K562 (cell line): ENCODE results near the gene CRADD.

Source experiments
- CREB1 ChIP-seq, 2 experiments: sonication (generic) in 1 of 2; formaldehyde crosslinking in 1 of 2; IDR thresholded peaks; 2 replicates each; pipeline versions ENCODE4 v1.6.1 to v1.8.0; 2012 to 2022; ENCODE audit warnings: inconsistent platforms in 1 of 2, mild to moderate bottlenecking in 1 of 2, missing genetic modification reagents in 1 of 2, moderate library complexity in 1 of 2
- ELF4 ChIP-seq: fragments of 450-650 bp; formaldehyde crosslinking; IDR thresholded peaks from 2 replicates; pipeline ENCODE4 v1.4.0; 2022; ENCODE audit warnings: missing genetic modification characterization
- GABPA ChIP-seq: fragments of 200-800 bp; sonication (Bioruptor generic); conservative IDR thresholded peaks from 2 replicates; pipeline ENCODE4 v1.6.1; 2016; ENCODE audit warnings: low read depth, missing genetic modification characterization, missing compliant biosample characterization
- HCFC1 ChIP-seq: IDR thresholded peaks from 2 replicates; pipeline ENCODE4 v1.6.1; 2012; ENCODE audit warnings: low read depth, low read length, improper control_type of control experiment
- MAFF ChIP-seq: IDR thresholded peaks from 2 replicates; pipeline ENCODE4 v1.6.1; 2012; ENCODE audit warnings: low read length, improper control_type of control experiment
- POLR2A ChIP-seq: fragments of 450-650 bp; conservative IDR thresholded peaks from 2 replicates; pipeline ENCODE4 v1.6.1; 2016
- ZBTB17 ChIP-seq: fragments of 450-650 bp; formaldehyde crosslinking; IDR thresholded peaks from 2 replicates; pipeline ENCODE4 v1.4.0; 2020; ENCODE audit warnings: mild to moderate bottlenecking
- ZBTB5 ChIP-seq: fragments of 450-650 bp; IDR thresholded peaks from 2 replicates; pipeline ENCODE4 v1.6.1; 2017; ENCODE audit warnings: antibody characterized with exemption
- ZNF3 ChIP-seq: fragments of 250-450 bp; sonication (Bioruptor Pico); IDR thresholded peaks from 2 replicates; pipeline ENCODE4 v1.5.0; 2021; ENCODE audit warnings: mild to moderate bottlenecking, moderate library complexity
- ZNF76 ChIP-seq: fragments of 250-450 bp; sonication (Bioruptor Pico); IDR thresholded peaks from 2 replicates; pipeline ENCODE4 v1.4.0; 2020; ENCODE audit warnings: mild to moderate bottlenecking, moderate library complexity, borderline replicate concordance
- TF ChIP-seq, protein P1 (sequence below), 3 experiments: IDR thresholded peaks in 2 of 3; conservative IDR thresholded peaks in 1 of 3; 2 replicates each; pipeline ENCODE4 v1.5.1; 2011 to 2012; ENCODE audit warnings: low read length in 3 of 3, mild to moderate bottlenecking in 3 of 3, control low read depth in 2 of 3, improper control_type of control experiment in 1 of 3, inconsistent platforms in 1 of 3, low read depth in 1 of 3, mixed read lengths in 1 of 3, moderate library complexity in 1 of 3; ENCODE audit not compliant: insufficient read depth in 2 of 3

DNA sequence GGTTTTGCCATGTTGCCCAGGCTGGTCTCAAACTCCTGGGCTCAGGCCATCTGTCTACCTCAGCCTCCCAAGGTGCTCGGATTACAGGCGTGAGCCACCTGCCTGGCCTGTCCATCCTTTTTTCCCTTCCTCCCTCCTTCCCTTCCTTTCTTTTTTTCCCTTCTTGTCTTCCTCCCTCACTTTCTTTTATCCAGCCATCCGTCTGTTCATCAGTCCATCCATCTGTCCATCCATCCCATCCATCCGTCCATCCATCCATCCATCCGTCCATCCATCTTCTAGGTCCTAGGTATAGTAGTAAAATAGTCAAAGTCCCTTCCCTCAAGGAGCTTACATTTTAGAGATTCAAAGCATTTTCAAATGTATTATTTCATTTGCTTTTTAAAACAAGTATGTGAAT is 56.8 kb downstream of the CRADD start:
- TF ChIP-seq MAFF, result no peak
- 0 out of 2 replicates have a peak, but pooled peaks have one; percentile 18 for TF ChIP-seq ELF4 (CRISPR knock-in tag)
- TF ChIP-seq GABPA (tag), result no peak
- no peak for TF ChIP-seq HCFC1
- TF ChIP-seq, protein P1, sequence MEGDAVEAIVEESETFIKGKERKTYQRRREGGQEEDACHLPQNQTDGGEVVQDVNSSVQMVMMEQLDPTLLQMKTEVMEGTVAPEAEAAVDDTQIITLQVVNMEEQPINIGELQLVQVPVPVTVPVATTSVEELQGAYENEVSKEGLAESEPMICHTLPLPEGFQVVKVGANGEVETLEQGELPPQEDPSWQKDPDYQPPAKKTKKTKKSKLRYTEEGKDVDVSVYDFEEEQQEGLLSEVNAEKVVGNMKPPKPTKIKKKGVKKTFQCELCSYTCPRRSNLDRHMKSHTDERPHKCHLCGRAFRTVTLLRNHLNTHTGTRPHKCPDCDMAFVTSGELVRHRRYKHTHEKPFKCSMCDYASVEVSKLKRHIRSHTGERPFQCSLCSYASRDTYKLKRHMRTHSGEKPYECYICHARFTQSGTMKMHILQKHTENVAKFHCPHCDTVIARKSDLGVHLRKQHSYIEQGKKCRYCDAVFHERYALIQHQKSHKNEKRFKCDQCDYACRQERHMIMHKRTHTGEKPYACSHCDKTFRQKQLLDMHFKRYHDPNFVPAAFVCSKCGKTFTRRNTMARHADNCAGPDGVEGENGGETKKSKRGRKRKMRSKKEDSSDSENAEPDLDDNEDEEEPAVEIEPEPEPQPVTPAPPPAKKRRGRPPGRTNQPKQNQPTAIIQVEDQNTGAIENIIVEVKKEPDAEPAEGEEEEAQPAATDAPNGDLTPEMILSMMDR (IDR thresholded peaks at IDR 0.05 in 2 of 3, conservative IDR thresholded peaks at IDR 0.05 in 1 of 3; ENCODE audit: insufficient read depth in 2 of 3, low read depth in 1 of 3, low read length in 3 of 3), result no peak
- TF ChIP-seq ZNF3 (CRISPR knock-in tag), result no peak
- no peak for TF ChIP-seq ZBTB5
- no peak for TF ChIP-seq ZNF76
- TF ChIP-seq CREB1 (IDR thresholded peaks at IDR 0.05), result no peak
- TF ChIP-seq CREB1 (CRISPR knock-in tag; IDR thresholded peaks at IDR 0.05), result no peak
- TF ChIP-seq ZBTB17, result no peak
- TF ChIP-seq POLR2A, result no peak
